AG10803 (cell line): ENCODE measurements around the gene MMP14.

Experiments
- DNase-seq: peaks from one replicate; pipeline ENCODE4 v3.0.0; 2010; ENCODE audit warnings: low read depth
- H3K4me3 ChIP-seq: 2 replicates; pipeline ENCODE4 v1.5.1; 2011; ENCODE audit warnings: mild to moderate bottlenecking, low read length, control low read depth
- TF ChIP-seq, protein P1 (sequence below): conservative IDR thresholded peaks from 2 replicates; pipeline ENCODE4 v1.5.1; 2011; ENCODE audit warnings: mild to moderate bottlenecking, low read length, control low read depth, inconsistent platforms

The MMP14 gene

GRCh38 chr14:22875748-22876319 is 39.4 kb downstream of the MMP14 start:
- no peak for DNase-seq
- TF ChIP-seq, protein P1, sequence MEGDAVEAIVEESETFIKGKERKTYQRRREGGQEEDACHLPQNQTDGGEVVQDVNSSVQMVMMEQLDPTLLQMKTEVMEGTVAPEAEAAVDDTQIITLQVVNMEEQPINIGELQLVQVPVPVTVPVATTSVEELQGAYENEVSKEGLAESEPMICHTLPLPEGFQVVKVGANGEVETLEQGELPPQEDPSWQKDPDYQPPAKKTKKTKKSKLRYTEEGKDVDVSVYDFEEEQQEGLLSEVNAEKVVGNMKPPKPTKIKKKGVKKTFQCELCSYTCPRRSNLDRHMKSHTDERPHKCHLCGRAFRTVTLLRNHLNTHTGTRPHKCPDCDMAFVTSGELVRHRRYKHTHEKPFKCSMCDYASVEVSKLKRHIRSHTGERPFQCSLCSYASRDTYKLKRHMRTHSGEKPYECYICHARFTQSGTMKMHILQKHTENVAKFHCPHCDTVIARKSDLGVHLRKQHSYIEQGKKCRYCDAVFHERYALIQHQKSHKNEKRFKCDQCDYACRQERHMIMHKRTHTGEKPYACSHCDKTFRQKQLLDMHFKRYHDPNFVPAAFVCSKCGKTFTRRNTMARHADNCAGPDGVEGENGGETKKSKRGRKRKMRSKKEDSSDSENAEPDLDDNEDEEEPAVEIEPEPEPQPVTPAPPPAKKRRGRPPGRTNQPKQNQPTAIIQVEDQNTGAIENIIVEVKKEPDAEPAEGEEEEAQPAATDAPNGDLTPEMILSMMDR, result no peak
- no peak overlapping the region for H3K4me3 ChIP-seq

- TF ChIP-seq, protein P1, result no peak
- no peak for DNase-seq
- H3K4me3 ChIP-seq, result no peak overlapping the region
Observed at GRCh38 chr14:22877000-22877501, 40.7 kb downstream of the MMP14 start.

DNA sequence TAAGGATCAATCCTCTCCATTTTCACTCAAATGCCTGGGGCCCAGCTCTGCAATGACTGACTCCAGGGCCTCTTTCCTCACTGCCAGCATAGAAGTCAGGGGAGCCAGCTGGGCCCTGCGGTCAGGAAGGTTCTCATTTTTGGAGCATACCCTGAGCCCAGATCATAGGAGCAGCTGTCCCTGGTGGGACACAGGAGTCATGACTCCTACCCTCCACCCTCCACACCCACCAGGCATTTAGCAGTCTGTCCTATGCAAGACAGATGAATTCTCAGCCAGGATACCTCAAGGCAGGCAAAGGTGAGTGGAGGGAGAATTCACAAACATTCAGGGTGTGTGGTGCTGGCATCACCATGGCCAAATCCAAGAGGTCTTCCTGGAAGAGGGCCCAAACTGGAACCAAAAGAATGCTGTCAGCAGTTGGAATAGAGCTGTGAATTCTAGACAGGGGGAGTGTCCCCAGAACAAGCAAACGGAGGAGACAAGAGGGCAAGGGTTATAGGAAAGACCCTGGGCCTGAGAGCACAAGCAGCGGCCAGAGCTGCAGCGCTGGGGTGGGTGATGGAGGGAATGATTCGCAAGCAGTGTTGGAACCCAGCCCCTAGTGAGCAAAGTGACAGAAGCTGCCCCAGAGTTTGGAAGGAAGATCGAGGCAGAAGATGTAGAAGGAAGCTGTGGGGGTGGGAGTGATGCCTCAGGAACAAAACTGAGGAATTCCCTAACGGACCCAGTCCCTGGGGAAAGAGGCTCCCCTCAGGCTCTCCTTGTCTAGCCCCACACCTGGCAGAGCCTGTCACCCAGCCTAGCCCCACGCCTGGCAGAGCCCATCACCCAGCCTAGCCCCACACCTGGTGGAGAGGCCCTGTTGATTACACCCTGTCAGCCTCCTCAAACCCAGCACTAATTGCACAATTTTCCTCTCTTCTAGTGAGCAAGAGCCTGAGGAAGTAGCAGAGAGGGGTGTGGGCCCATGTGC is 42.2 kb downstream of the MMP14 start:
- TF ChIP-seq, protein P1, result no peak
- no peak for DNase-seq
- H3K4me3 ChIP-seq, result no peak overlapping the region

DNA sequence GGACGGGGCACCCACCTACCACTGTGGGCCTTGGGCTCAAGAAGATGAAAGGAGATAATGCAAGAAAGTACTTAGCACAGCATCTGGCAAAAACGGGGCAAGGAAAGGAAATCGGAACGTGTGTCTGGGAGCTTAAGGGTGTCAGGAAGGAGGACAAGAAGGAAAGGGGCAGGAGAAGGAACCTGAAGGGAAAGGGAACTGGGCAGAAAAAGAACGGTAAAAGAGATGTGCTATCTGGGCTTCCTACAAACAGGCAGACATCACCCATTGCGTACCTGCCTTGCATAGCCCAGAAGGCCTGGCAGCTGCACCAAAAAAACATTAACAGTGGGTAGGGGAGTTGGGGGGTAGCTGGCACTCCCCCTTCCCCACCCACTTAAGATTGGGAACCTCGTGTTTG is 45.7 kb downstream of the MMP14 start:
- no peak overlapping the region for H3K4me3 ChIP-seq
- DNase-seq, result no peak
- TF ChIP-seq, protein P1, result no peak

GRCh38 chr14:22882529-22883172 is 46.3 kb downstream of the MMP14 start:
- no peak overlapping the region for H3K4me3 ChIP-seq
- TF ChIP-seq, protein P1, result no peak
- DNase-seq, result peak; percentile 18

DNA sequence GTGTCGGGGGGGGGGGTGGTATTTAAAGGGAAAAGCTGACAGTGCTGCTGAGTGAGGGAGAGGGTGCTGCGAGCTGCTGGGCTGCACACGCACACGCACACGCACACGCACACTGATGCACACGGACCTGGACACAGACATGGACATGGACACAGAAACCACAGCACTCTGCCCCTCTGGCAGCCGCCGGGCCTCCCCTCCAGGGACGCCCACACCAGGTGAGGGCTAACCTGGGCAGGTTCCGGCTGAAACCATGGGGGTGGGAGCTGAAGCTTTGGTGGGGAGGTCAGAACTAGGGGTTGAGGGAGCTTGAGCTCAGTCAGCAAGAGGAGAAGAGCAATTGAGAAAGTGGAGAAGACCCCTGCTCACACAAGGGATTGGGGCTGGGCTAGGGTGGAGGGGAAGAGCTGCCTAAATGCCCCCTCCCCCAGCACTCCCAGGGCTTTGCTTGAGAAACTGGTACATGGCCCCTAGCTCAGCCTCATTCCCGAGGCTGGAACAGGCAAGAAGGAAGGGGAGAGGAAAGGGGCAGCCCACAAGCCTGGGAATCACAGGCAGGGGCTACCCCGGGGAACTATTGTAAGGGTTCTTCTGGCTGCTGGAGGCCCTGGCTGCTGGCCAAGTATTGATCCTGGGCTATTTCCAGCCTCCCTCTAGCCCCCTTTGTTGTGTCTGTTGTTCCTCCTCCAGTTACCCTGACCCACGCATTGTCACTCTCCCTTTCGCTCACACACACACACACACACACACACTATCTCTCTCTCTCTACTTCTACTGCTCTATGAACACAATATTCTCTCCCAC is 47.0 kb downstream of the MMP14 start, which contains the start of gene REM2:
TSS of gene REM2 (plus strand) at position 50 of the 804 bp plus-strand sequence. CDS start at position 116, 66 bp downstream.
- TF ChIP-seq, protein P1, result no peak
- no peak for DNase-seq
- no peak within 1 kb of the TSS for H3K4me3 ChIP-seq
